GM11168 (cell line): ENCODE results near the gene AKAP1.
"Not testable (repeated sequence)": the region's sequence is repeated elsewhere in the genome, so short reads cannot be mapped to it uniquely, and the experiment has no call there.

Source experiments
- in situ Hi-C: fragments of 300-500 bp; cut with MboI; formaldehyde crosslinking; loops from one replicate; pipeline ENCODE4 v1.12.0; 2022; ENCODE audit warnings: low sequenced_read_pairs; ENCODE audit not compliant: unreplicated experiment

Gene AKAP1

DNA sequence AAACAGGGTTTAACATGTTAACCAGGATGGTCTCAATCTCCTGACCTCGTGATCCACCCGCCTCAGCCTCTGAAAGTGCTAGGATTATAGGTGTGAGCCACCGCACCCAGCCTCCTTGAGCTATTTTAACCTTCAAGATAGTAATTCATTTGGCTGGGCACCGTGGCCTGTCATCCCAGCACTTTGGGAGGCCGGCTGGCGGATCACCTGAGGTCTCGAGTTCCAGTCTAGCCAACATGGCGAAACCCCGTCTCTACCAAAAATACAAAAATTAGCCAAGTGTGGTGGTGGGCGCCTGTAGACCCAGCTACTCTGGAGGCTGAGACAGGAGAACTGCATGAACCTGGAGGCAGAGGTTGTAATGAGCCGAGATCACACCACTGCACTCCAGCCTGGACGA, 17.6 kb downstream of the AKAP1 start:
- in situ Hi-C loops = not testable (repeated sequence)

DNA sequence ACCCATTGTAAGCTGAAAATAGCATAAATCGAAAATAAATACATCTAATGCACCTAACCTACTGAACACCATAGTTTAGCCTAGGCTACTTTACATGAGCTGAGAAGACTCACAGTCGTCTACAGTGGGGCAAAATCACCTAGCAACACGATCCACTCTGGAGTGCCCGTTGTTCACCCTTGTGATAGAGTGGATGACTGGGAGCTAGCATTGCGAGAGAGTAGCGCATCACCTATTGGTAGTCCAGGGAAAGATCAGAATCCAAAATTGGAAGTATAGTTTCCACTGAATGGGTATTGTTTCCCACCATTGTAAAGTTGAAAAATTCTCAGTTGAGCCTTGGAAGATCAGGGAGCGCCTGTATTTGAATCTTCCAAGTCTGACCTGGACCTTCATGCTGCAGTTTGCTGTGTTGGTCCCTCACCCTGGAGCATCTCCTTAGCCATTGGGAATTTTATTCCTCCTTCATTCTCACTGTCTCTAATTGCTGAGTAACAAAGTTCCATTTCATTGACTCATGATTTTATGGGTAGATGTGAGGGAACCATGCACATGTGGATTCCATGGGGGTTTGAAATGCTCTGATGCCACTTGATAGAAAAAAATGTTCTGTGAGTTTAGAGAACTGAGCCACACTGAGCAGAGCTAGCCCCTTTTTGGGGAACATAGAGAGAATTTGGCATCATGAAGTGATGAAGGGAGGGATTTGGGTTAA, 19.6 kb downstream of the AKAP1 start:
- in situ Hi-C loops = no loop called here

DNA sequence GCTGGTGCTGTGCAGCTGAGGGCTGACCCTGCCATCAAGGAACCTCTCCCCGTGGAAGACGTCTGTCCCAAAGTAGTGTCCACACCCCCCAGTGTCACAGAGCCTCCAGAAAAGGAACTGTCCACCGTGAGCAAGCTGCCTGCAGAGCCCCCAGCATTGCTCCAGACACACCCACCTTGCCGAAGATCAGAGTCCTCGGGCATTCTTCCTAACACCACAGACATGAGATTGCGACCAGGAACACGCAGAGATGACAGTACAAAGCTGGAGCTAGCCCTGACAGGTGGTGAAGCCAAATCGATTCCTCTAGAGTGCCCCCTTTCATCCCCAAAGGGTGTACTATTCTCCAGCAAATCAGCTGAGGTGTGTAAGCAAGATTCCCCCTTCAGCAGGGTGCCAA, 20.5 kb downstream of the AKAP1 start:
- in situ Hi-C loops = no loop called here

DNA sequence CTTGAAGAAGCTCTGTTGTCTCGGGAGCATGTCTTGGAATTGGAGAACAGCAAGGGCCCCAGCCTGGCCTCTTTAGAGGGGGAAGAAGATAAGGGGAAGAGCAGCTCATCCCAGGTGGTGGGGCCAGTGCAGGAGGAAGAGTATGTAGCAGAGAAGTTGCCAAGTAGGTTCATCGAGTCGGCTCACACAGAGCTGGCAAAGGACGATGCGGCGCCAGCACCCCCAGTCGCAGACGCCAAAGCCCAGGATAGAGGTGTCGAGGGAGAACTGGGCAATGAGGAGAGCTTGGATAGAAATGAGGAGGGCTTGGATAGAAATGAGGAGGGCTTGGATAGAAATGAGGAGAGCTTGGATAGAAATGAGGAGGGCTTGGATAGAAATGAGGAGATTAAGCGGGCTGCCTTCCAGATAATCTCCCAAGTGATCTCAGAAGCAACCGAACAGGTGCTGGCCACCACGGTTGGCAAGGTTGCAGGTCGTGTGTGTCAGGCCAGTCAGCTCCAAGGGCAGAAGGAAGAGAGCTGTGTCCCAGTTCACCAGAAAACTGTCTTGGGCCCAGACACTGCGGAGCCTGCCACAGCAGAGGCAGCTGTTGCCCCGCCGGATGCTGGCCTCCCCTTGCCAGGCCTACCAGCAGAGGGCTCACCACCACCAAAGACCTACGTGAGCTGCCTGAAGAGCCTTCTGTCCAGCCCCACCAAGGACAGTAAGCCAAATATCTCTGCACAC, 21.2 kb downstream of the AKAP1 start:
- in situ Hi-C loops = no loop called here

DNA sequence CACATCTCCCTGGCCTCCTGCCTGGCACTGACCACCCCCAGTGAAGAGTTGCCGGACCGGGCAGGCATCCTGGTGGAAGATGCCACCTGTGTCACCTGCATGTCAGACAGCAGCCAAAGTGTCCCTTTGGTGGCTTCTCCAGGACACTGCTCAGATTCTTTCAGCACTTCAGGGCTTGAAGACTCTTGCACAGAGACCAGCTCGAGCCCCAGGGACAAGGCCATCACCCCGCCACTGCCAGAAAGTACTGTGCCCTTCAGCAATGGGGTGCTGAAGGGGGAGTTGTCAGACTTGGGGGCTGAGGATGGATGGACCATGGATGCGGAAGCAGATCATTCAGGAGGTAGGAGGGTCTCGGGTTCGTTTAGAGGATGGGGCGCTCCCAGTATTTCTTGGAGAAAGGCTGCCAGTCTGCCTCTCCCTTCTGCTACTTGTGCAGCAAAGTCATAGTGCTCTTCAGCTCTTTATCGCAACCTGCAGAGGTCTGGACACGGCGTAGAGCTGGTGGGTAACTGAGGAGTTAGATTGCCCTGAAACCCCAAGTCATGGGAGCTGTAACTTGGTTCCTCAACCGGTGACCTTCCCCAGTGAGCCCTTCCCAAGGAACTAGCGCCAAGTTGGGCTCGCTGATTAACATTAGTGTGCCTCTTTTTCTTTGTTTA, 21.9 kb downstream of the AKAP1 start:
- in situ Hi-C loops = no loop called here

DNA sequence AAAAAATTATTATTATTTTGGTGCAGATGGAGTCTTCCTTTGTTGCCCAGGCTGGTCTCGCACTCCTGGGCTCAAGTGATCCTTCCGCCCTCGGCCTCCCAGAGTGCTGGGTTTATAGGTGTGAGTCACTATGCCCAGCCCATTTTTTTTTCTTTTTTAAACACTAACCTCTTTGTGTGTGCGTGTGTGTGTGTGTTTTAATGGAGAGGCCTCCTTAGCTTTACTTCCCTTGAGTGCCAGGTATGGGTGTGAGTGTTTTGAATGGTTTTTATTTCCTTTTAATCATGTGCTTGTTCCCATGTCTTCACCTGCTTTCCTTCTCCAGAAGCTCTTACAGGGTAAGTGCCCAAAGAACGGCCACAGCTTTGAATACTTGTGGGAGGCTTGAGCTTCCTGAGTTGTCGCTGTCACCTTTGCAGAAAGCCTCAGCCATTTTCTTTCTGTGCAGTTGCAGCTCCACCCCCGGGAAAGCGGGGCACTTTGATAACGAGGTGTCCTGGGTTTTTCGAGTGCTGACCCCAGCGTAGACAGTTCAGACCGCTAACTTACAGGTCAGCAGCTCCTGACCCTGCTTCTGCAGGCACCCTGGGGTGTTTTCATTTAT, 22.6 kb downstream of the AKAP1 start:
- in situ Hi-C loops = no loop called here

DNA sequence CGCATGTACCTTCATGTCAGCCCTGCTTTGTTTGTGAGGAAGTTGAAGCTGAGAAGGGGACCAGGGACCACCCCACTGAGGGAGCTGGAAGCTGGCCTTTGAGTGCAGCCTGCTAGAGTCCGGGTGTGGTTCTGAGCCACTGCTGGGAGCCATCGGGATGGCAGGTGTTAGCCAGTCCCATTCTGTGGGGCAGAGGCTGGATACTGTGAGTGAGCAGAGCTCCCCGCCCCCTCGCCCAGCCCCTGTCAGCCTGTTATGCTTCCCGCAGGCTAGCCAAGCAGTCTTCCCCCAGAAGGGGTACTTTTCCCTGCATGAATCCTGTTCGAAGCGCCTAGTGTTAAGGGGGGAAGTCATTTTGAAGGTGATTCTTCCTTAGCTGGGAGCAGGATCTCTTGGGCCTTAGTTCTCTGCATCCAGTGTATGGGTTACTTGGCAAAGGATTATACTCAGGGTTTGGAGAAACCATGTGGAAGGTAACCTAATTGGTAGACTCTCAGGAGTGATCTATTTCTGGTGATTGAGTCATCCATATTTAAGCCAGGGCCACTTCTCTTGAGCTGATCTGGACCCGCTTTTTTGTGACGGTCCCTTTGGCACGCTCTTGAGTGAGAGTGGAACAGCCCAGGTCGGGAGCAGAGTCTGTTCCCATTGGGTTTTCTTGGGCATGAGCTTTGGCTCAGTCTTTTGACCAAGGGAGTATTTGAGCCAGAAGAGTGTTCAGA, 23.8 kb downstream of the AKAP1 start:
- in situ Hi-C loops = no loop called here

DNA sequence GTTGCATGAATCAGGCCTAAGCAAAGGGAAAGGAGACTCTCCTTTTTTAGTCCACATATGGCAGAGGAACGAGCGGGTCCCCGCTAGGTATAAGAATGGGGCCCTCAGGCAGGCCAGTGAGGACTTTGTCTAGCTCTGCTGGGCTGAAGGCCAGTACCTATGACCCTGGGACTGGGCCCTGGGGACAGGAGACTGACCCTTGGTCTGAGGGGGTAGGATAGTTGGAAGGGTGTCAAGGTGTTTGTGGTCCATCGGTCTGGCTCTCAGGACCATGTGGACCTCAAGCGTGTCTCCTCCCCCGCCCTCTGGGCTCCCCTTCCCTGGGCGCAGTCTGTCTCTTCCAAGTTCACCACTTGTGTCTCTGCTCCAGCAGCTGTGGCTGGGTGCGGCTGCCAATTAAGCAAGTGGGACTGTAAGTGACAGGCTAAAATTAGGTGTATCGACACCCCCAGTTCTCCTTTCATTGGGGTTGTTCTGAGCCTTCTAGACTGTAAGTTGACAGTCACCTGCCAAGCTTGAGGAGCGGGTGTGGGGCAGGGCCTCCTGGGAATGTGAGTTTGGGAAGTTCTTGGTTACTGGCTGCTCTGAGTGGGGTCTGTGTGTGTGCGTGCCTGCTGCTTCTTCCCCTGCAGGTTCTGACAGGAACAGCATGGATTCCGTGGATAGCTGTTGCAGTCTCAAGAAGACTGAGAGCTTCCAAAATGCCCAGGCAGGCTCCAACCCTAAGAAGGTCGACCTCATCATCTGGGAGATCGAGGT, 24.5 kb downstream of the AKAP1 start:
- in situ Hi-C loops = no loop called here

DNA sequence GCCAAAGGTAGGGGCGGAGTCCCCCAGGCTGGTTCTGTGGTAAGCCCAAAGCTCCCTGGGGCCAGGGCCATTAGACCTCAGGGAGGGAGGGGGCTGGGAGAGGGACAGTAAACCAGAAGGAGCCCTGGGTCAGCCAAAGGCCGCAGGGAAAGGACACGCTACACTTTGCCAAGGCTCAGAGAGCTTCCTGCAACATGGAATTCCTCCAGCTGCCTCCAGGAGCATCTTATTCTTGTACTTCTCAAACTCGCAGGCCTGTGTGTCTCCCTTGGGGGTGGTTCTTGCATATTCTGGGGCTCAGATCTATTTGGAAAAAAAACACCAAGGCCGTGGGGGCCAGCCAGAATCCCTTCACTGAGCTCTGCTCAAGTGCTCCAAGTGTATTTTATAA, 25.1 kb downstream of the AKAP1 start:
- in situ Hi-C loops = no loop called here

DNA sequence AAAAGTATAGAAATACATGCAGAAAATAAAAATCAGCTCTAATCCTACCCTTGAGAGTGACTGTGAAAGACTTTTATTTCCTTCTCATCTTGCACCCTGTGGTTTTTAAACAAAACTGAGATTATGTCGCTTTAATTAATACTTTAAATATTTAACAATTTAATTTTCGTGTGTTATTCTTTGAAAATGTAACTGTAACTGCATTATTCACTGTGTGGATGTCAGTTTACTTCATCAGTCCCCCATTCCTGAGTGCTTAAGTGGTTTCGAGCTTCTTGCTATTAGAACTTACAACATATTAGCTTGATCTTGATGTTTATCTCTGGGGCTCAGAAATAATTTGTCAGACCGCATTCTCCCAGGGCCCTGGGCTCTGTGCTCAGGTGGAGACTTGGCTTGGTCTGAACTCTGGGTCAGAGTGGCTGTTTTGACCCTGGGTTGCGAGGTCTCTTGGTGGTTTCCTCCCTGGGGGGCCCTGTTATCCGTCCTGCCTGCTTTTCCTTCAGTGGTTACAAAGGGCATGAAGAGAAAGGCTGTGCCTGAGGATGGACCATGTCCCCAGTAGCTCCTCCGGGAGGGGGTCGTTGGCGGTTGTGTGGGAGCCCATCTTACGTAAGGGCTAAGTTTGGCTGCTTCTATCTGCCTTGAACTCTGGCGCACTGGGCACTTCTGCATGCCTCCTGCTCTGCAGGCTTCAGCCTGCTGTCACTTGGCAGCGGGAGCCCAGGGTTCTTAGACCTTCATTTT, 25.7 kb downstream of the AKAP1 start:
- in situ Hi-C loops = no loop called here

DNA sequence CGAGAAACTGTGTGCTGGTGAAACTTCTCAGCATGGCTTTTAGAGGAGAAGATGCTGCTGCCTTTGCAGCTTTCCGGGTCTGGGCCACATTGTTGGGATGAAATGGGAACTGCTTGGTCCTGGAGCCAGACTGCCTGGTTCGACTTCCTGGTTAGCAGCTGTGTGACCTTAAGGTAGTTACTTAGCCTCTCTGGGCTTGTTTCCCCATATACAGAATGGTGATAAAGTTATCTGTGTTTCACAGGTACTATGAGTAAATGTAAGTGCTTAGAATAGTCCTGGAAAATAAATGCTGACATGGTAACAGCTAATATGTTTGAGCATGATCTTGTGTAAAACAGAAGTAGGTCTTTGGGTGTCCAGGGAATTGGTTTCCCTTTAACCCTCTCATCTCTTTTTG, 26.3 kb downstream of the AKAP1 start:
- in situ Hi-C loops = no loop called here

DNA sequence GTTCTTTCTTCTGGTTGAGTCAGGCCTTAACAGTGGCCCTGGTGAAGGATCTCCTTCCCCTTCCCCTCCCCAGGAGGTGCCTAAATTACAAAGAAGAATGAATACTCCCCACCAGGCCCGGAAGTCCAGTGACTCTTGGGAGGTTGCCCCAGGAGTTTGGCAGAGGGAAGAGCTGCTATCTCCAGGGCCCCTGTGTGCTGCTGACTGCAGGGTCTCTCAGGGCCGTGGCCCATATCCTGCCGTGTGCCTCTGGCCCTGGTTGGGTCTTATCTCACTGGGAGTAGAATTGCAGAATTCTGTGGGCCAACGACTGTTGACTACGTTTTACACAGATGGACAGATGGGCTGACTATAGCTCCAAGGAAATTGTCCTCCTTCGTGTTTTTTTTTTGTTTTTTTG, 28.0 kb downstream of the AKAP1 start:
- in situ Hi-C loops = no loop called here

DNA sequence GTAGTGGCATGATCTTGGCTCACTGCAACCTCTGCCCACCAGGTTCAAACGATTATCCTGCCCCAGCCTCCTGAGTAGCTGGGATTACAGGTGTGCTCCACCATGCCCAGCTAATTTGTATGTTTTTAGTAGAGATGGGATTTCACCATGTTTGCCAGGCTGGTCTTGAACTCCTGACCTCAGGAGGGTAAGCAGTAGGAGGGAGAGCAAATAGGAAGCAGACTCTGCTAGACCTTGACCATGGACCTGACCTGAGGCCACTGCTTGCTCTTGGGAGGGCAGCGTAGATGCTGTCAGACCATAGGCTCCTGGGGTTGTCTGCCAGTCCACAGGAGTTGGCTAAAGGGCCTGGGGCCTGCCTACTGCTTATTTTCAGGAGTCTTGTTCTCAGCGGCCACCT, 28.6 kb downstream of the AKAP1 start:
- in situ Hi-C loops = no loop called here

DNA sequence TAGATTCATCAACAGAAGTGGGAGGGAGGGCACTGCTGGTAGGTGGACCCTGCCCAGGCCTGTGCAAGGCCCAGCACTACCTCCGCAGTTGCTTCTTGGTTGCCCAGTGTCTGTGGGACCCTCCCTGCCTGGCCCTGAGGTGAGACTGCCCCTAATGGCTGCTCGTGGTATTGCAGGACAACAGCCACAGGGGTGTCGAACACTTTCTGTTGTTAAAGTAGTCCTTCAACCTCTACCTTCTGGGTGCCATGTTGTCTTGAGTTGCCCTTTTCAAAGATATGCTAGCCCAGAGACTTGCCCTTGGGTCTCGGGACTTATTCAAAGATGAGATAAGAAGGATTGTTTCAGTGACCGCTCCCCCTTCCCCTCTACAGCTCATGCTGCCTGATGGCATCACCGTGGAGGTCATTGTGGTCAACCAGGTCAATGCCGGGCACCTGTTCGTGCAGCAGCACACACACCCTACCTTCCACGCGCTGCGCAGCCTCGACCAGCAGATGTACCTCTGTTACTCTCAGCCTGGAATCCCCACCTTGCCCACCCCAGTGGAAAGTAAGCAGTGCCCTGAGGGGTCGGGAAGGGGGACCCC, 29.1 kb downstream of the AKAP1 start:
- in situ Hi-C loops = no loop called here

DNA sequence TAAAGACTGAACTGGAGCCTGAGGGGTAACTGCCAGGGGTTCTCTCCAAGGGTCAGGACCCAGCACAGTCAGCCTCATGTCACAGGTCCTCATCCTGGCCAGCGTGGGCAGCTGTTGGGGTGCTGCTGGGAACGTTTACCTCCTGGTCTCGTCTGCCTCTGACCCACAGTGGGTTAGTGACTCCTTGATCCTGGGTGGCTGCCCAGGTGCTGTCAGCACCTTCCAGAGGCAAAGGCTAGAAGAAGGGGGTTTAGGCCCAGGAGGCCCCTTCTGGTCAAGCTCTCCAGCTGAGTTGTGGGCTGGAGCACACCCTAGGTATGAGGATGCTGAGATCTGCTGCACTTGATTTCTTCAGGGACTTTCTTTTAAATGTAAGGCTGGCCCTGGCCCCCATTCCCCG, 30.3 kb downstream of the AKAP1 start:
- in situ Hi-C loops = loop anchor here (5.0 kb wide), 1 partner anchor 632 kb away; the partner anchor contains the start of gene CCDC182

DNA sequence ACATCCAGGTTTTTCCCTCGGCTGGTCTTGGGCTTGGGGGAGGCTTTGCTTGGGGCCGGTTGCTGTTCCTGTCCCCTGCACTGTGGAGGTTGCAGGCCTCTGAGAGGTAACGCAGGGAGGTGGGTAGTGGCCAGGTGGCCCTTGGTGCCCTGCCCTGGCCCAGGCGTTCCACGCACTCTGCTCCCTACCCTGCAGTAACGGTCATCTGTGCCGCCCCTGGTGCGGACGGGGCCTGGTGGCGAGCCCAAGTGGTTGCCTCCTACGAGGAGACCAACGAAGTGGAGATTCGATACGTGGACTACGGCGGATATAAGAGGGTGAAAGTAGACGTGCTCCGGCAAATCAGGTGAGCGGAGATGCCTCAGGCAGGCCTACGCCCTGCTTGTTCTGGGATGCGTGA, 30.9 kb downstream of the AKAP1 start:
- in situ Hi-C loops = loop anchor here (5.0 kb wide), 1 partner anchor 631 kb away; the partner anchor contains the start of gene CCDC182

DNA sequence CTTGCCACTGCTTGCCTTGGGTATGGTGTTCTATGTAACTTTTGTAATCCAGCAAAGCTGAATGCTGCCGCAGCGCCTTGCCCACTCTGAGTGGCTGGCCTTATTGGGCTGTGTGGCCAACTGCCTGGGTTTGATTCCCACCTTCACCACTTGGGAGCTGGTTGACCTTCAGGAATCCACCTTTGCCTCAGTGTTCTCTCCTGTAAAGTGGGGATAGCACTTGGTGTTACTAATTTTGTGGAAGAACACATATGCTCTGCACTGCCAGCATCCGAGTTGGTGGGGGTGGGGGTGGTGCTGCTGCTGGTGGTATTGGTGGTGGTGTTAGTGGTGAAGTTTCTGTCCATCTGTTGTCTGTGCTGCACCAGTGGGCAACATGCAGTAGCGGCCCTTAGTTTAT, 32.8 kb downstream of the AKAP1 start:
- in situ Hi-C loops = loop anchor here (5.0 kb wide), 1 partner anchor 630 kb away; the partner anchor contains the start of gene CCDC182

DNA sequence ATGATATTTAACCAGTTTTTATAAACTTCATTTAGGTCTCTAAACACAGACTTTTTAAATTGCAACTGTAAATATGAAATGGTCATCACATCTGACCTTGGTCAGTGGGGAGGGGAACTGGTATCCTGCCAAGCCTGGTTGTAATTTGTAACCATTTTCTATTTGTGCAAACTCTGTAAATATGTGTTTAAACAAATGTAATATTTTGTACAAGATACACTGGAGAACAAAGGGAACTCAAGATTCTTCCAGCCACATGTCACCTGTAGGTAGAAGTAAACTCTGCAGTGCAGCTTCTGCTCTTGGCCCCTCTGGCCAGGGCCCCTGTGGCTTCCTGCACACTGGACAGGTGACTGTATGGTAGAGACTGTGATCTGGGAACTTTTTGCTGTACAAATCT, 35.8 kb downstream of the AKAP1 start:
- in situ Hi-C loops = no loop called here
